ENCODE measurements around the gene SLC25A26. TPM values are rescaled to one million over a fixed set of nuclear protein-coding genes. Genes with fewer than 3 reads are reported as not detected.

The SLC25A26 gene
- total RNA-seq, 1 experiment from 2014 or later: 23.8 TPM

- intact Hi-C loops (cut with micrococcal nuclease): no loop called here
- DNase-seq (ENCODE audit: low read depth, low spot score) (no peak), ATAC-seq (no peak)
- CTCF ChIA-PET: no interaction called here
- RAD21 ChIA-PET (ENCODE audit: low non-redundant PET in 1 of 2, low total read pairs in 2 of 2, uncharacterized antibody in 2 of 2, unreplicated experiment in 2 of 2): no interaction called here
- Histone ChIP-seq H3K79me2 (ENCODE audit: insufficient read depth, low read length) (no peaks in the 10 kb centered on the region), H3K36me3 (ENCODE audit: control insufficient read depth in 1 of 2, insufficient read depth in 2 of 2, low read length in 2 of 2) (no peaks in the 10 kb centered on the region), H4K20me1 (ENCODE audit: insufficient read depth) (no peaks in the 10 kb centered on the region), H3K4me2 (ENCODE audit: low read length) (no peak overlapping the region), H3K4me1 (ENCODE audit: control insufficient read depth in 1 of 2, insufficient read depth in 2 of 2, low read length in 2 of 2) (no peaks in the 10 kb centered on the region), H3K27me3 (ENCODE audit: insufficient read depth, low read length) (no peaks in the 10 kb centered on the region), H3K9ac (ENCODE audit: low read length) (no peak overlapping the region), H3K27ac (ENCODE audit: low read depth, low read length) (no peak overlapping the region), H3K9me2 (ENCODE audit: insufficient read depth) (no peaks in the 10 kb centered on the region), H3K9me3 (ENCODE audit: control insufficient read depth in 1 of 2, insufficient read depth in 1 of 2, low read depth in 1 of 2, low read length in 2 of 2) (no peaks in the 10 kb centered on the region), H2AFZ (ENCODE audit: low read depth, low read length, poor library complexity, severe bottlenecking) (no peak overlapping the region), H3K4me3 (replicated peaks in 1 of 2; ENCODE audit: low read depth in 1 of 2, low read length in 2 of 2) (no peak overlapping the region)
- BruUV-seq (replicated peaks): no TSS peak
- POLR2A ChIA-PET: no interaction called here
- TF ChIP-seq, protein P1, sequence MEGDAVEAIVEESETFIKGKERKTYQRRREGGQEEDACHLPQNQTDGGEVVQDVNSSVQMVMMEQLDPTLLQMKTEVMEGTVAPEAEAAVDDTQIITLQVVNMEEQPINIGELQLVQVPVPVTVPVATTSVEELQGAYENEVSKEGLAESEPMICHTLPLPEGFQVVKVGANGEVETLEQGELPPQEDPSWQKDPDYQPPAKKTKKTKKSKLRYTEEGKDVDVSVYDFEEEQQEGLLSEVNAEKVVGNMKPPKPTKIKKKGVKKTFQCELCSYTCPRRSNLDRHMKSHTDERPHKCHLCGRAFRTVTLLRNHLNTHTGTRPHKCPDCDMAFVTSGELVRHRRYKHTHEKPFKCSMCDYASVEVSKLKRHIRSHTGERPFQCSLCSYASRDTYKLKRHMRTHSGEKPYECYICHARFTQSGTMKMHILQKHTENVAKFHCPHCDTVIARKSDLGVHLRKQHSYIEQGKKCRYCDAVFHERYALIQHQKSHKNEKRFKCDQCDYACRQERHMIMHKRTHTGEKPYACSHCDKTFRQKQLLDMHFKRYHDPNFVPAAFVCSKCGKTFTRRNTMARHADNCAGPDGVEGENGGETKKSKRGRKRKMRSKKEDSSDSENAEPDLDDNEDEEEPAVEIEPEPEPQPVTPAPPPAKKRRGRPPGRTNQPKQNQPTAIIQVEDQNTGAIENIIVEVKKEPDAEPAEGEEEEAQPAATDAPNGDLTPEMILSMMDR (IDR thresholded peaks at IDR 0.05 in 2 of 3, conservative IDR thresholded peaks at IDR 0.05 in 1 of 3; ENCODE audit: borderline replicate concordance in 1 of 3, insufficient read depth in 1 of 3, low read depth in 2 of 3, low read length in 2 of 3): no peak
- TF ChIP-seq CBX3 (IDR thresholded peaks at IDR 0.05; ENCODE audit: low read depth): no peak
- TF ChIP-seq, protein P2, sequence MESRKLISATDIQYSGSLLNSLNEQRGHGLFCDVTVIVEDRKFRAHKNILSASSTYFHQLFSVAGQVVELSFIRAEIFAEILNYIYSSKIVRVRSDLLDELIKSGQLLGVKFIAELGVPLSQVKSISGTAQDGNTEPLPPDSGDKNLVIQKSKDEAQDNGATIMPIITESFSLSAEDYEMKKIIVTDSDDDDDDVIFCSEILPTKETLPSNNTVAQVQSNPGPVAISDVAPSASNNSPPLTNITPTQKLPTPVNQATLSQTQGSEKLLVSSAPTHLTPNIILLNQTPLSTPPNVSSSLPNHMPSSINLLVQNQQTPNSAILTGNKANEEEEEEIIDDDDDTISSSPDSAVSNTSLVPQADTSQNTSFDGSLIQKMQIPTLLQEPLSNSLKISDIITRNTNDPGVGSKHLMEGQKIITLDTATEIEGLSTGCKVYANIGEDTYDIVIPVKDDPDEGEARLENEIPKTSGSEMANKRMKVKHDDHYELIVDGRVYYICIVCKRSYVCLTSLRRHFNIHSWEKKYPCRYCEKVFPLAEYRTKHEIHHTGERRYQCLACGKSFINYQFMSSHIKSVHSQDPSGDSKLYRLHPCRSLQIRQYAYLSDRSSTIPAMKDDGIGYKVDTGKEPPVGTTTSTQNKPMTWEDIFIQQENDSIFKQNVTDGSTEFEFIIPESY (IDR thresholded peaks at IDR 0.05; ENCODE audit: extremely low read depth, insufficient replicate concordance, low read length): no peak
- no peak for TF ChIP-seq SP1 (IDR thresholded peaks at IDR 0.05; ENCODE audit: low read depth)
- no peak for TF ChIP-seq TCF7L2 (IDR thresholded peaks at IDR 0.05; ENCODE audit: borderline replicate concordance, extremely low read depth, insufficient read depth, insufficient read length)
Measured at GRCh38 chr3:66344391-66344811, 123.6 kb downstream of the SLC25A26 start.

Measured in HCT116 (cell line).